GM12875 (cell line): Measurements from ENCODE around the gene ATG9A.

Experiments
- H3K4me3 ChIP-seq: one replicate; pipeline ENCODE4 v1.5.1; 2011; ENCODE audit warnings: low read depth, low read length, control low read depth
- TF ChIP-seq, protein P1 (sequence below): IDR thresholded peaks from 2 replicates; pipeline ENCODE4 v1.5.1; 2011; ENCODE audit warnings: low read depth, mild to moderate bottlenecking, control low read depth, inconsistent platforms, low read length, moderate library complexity, borderline replicate concordance; ENCODE audit not compliant: insufficient read depth

The ATG9A gene

DNA sequence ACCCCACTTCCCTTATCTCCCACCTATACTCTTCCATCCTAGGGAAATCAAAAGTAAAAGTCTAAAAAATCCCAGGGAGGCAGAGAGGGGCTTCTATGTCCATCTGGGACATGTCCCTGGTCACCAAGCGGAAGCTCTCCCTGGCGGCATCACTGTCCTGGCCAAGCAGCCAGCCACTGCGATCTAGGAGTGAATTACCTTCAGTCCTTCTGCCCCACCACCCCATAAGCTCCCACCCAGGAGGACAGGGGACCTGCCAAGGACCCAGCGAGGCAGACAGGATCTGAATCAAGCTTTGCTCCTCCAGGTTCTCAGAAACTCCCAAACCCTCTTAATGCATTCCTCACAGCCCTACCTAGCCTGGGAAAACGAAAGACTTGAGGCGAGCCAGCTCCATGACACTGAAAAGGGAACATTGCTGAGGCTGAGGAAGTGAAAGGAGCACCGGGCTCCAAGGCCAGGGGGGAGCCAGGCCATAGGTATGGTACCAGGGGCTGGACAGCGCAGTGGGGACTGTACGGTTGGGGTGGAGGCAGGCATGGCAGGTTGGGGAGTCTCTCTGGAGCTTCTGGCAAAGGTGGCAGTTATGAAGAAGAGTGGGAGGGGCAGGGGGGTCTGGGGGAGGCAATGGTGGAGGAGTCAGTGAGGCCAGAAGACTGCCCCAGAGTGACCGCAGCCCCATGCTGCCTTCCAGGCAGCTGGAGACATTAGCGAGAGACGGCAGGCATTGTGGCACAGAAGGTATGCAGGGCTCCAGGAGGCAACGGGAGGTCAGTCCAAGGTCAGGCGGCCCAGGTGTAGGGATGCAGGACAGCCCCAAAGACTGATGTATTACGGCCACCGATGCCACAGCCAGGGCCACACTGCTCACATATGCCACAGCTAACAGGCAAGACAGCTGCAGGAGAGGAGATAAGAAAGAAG lies 56.9 kb downstream of the ATG9A start:
- H3K4me3 ChIP-seq: no peak overlapping the region
- TF ChIP-seq, protein P1, sequence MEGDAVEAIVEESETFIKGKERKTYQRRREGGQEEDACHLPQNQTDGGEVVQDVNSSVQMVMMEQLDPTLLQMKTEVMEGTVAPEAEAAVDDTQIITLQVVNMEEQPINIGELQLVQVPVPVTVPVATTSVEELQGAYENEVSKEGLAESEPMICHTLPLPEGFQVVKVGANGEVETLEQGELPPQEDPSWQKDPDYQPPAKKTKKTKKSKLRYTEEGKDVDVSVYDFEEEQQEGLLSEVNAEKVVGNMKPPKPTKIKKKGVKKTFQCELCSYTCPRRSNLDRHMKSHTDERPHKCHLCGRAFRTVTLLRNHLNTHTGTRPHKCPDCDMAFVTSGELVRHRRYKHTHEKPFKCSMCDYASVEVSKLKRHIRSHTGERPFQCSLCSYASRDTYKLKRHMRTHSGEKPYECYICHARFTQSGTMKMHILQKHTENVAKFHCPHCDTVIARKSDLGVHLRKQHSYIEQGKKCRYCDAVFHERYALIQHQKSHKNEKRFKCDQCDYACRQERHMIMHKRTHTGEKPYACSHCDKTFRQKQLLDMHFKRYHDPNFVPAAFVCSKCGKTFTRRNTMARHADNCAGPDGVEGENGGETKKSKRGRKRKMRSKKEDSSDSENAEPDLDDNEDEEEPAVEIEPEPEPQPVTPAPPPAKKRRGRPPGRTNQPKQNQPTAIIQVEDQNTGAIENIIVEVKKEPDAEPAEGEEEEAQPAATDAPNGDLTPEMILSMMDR: no peak

GRCh38 chr2:219171231-219171651 lies 58.2 kb downstream of the ATG9A start:
- TF ChIP-seq, protein P1: peak; percentile 68; the same call in 1 of the 2 replicates
- H3K4me3 ChIP-seq: no peak overlapping the region

DNA sequence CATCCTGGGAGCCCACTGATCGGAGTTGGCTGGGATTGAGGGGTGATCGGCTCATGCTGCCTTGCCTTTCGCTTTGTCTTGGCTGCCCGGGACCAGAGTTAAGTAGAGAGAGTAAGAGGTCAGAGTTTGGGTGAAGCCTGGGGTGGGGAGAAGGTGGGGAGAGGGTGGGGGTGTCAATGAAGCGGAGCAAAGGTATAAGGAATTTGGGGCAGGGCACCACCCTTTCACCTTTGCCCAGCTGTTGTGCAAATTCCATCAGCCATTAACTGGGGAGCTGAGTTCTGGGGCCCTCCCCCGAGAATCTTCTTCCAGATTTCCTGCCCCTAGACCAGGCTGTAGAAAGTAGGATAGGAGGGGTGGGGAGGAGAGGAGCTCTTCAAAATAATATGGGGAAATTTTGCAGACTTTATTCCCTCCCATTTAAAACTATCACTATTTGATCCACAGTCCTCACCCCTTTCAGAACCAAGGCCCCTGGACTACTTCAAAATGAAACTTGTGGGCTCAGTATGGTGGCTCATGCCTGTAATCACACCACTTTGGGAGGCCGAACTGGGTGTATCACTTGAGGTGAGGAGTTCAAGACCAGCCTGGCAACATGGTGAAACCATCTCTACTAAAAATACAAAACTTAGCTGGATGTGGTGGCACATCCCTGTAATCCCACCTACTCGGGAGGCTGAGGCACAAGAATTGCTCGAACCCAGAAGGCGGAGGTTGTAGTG lies 59.3 kb downstream of the ATG9A start, which contains the start of gene SLC23A3:
TSS of gene SLC23A3 (minus strand) at position 100 of the 725 bp plus-strand sequence. CDS start at position 55, 45 bp downstream.
- no peak within 1 kb of the TSS for H3K4me3 ChIP-seq
- TF ChIP-seq, protein P1: no peak
